Central memory CD8-positive, alpha-beta T cell (primary cell): Measurements from ENCODE around the gene GRM2.
A peak's percentile ranks its signal among the peaks of the same experiment; 100 is the strongest.

Source experiments
- ATAC-seq: fragments of 150-1000 bp; cut with Tn5 transposase; replicated peaks from 2 replicates; pipeline ENCODE4 v1.10.0; 2022; ENCODE audit warnings: mild to moderate bottlenecking, moderate FRiP score, moderate number of reproducible peaks; ENCODE audit not compliant: poor library complexity, severe bottlenecking; ENCODE audit errors: extremely low read depth
- DNase-seq, 2 donors: peaks; one replicate each; pipeline ENCODE4 v3.0.0; 2021; ENCODE audit warnings: low spot score in 2 of 2
- H3K27ac Mint-ChIP-seq: one replicate; pipeline ENCODE4 v1.8.0; 2022; ENCODE audit warnings: low read depth, mild to moderate bottlenecking, moderate library complexity, mixed read lengths
- H3K27me3 Mint-ChIP-seq: one replicate; pipeline ENCODE4 v1.8.0; 2022; ENCODE audit warnings: mixed read lengths
- H3K36me3 Mint-ChIP-seq: one replicate; pipeline ENCODE4 v1.8.0; 2022; ENCODE audit warnings: mild to moderate bottlenecking, moderate library complexity, mixed read lengths; ENCODE audit not compliant: insufficient read depth
- H3K4me1 Mint-ChIP-seq: one replicate; pipeline ENCODE4 v1.8.0; 2022; ENCODE audit warnings: mixed read lengths
- H3K4me3 Mint-ChIP-seq: one replicate; pipeline ENCODE4 v1.8.0; 2022; ENCODE audit warnings: mild to moderate bottlenecking, moderate library complexity, mixed read lengths
- H3K9me3 Mint-ChIP-seq: one replicate; pipeline ENCODE4 v1.8.0; 2022; ENCODE audit warnings: mixed read lengths

Gene GRM2

DNA sequence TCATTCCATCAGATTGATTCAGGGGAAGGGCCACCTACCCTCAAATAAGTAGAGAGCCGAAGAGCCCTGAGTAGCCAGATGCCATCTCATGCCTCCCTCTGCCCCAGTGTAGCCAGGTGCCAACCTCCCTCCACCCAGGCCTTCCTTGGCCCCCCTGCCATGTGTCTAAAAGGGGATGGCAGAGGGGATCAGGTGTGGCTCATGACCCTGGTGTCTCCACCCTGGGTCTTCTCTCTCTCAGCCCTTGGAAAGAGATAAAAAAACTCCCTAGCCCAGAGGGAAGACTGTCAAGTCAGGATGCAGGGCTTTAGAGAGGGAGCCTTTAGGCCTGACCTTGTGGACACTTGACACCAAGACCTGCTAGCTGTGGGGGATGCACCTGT is 5.2 kb downstream of the GRM2 start:
- no peak overlapping the region for H3K4me3 Mint-ChIP-seq
- no peaks in the 10 kb centered on the region for H3K9me3 Mint-ChIP-seq
- no peak for DNase-seq
- H3K36me3 Mint-ChIP-seq: peaks cover 5% of the 10 kb centered on the region
- H3K27me3 Mint-ChIP-seq: no peaks in the 10 kb centered on the region
- ATAC-seq: no peak
- H3K27ac Mint-ChIP-seq: no peak overlapping the region
- peaks cover 23% of the 10 kb centered on the region for H3K4me1 Mint-ChIP-seq

DNA sequence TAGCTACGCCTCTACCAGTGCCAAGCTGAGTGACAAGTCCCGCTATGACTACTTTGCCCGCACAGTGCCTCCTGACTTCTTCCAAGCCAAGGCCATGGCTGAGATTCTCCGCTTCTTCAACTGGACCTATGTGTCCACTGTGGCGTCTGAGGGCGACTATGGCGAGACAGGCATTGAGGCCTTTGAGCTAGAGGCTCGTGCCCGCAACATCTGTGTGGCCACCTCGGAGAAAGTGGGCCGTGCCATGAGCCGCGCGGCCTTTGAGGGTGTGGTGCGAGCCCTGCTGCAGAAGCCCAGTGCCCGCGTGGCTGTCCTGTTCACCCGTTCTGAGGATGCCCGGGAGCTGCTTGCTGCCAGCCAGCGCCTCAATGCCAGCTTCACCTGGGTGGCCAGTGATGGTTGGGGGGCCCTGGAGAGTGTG is 5.7 kb downstream of the GRM2 start:
- no peaks in the 10 kb centered on the region for H3K9me3 Mint-ChIP-seq
- no peak overlapping the region for H3K4me3 Mint-ChIP-seq
- ATAC-seq (no peak), DNase-seq (no peak)
- H3K36me3 Mint-ChIP-seq: peaks cover 5% of the 10 kb centered on the region
- peaks cover 20% of the 10 kb centered on the region for H3K4me1 Mint-ChIP-seq
- no peak overlapping the region for H3K27ac Mint-ChIP-seq
- H3K27me3 Mint-ChIP-seq: no peaks in the 10 kb centered on the region

DNA sequence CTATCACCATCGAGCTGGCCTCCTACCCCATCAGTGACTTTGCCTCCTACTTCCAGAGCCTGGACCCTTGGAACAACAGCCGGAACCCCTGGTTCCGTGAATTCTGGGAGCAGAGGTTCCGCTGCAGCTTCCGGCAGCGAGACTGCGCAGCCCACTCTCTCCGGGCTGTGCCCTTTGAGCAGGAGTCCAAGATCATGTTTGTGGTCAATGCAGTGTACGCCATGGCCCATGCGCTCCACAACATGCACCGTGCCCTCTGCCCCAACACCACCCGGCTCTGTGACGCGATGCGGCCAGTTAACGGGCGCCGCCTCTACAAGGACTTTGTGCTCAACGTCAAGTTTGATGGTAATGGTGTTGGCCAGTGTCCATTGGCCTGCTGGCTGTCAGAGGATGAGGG is 6.1 kb downstream of the GRM2 start:
- Mint-ChIP-seq H3K4me1 (peaks cover 16% of the 10 kb centered on the region), H3K9me3 (no peaks in the 10 kb centered on the region), H3K27ac (no peak overlapping the region), H3K4me3 (no peak overlapping the region), H3K36me3 (peaks cover 5% of the 10 kb centered on the region), H3K27me3 (no peaks in the 10 kb centered on the region)
- no peak for ATAC-seq
- DNase-seq: no peak

DNA sequence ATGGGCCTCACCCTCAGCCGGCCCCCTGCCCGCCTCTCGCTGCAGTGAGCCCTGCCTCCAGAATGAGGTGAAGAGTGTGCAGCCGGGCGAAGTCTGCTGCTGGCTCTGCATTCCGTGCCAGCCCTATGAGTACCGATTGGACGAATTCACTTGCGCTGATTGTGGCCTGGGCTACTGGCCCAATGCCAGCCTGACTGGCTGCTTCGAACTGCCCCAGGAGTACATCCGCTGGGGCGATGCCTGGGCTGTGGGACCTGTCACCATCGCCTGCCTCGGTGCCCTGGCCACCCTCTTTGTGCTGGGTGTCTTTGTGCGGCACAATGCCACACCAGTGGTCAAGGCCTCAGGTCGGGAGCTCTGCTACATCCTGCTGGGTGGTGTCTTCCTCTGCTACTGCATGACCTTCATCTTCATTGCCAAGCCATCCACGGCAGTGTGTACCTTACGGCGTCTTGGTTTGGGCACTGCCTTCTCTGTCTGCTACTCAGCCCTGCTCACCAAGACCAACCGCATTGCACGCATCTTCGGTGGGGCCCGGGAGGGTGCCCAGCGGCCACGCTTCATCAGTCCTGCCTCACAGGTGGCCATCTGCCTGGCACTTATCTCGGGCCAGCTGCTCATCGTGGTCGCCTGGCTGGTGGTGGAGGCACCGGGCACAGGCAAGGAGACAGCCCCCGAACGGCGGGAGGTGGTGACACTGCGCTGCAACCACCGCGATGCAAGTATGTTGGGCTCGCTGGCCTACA is 8.5 kb downstream of the GRM2 start:
- DNase-seq (no peak), ATAC-seq (no peak)
- peaks cover 13% of the 10 kb centered on the region for H3K4me1 Mint-ChIP-seq
- H3K27ac Mint-ChIP-seq: no peak overlapping the region
- peaks cover 2% of the 10 kb centered on the region for H3K36me3 Mint-ChIP-seq
- no peaks in the 10 kb centered on the region for H3K27me3 Mint-ChIP-seq
- H3K9me3 Mint-ChIP-seq: no peaks in the 10 kb centered on the region
- no peak overlapping the region for H3K4me3 Mint-ChIP-seq

GRCh38 chr3:51715977-51716294 is 9.1 kb downstream of the GRM2 start:
- DNase-seq: no peak
- H3K36me3 Mint-ChIP-seq: peaks cover 2% of the 10 kb centered on the region
- peaks cover 17% of the 10 kb centered on the region for H3K4me1 Mint-ChIP-seq
- H3K27ac Mint-ChIP-seq: no peak overlapping the region
- no peaks in the 10 kb centered on the region for H3K9me3 Mint-ChIP-seq
- no peaks in the 10 kb centered on the region for H3K27me3 Mint-ChIP-seq
- ATAC-seq: no peak
- no peak overlapping the region for H3K4me3 Mint-ChIP-seq

DNA sequence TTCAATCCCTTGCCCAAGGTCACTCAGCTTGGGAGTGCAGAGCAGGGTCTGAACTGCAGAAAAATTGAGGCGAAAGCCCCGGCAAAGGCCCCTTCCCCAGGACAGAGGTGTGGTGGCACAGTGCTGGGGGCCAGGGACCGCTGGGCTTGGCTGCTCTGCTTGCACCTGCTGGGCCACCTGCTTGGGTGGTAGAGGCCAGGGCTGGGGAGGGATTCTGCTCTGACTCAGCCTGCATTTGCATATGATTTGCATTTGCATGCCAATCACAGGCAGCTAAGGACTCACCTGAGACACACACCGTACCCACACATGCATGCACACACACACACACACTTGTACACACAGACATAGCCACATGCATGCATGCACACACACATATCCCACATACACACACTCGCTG is 9.9 kb downstream of the GRM2 start:
- no peak for DNase-seq
- no peak for ATAC-seq
- H3K36me3 Mint-ChIP-seq: peaks cover 2% of the 10 kb centered on the region

GRCh38 chr3:51717446-51717845 is 10.6 kb downstream of the GRM2 start:
- no peak for DNase-seq
- no peaks in the 10 kb centered on the region for H3K9me3 Mint-ChIP-seq

More for the DNA sequence above, 9.9 kb downstream of the GRM2 start:
- Mint-ChIP-seq H3K27ac (no peak overlapping the region), H3K9me3 (no peaks in the 10 kb centered on the region), H3K27me3 (no peaks in the 10 kb centered on the region), H3K4me1 (peaks cover 24% of the 10 kb centered on the region), H3K4me3 (no peak overlapping the region)

DNA sequence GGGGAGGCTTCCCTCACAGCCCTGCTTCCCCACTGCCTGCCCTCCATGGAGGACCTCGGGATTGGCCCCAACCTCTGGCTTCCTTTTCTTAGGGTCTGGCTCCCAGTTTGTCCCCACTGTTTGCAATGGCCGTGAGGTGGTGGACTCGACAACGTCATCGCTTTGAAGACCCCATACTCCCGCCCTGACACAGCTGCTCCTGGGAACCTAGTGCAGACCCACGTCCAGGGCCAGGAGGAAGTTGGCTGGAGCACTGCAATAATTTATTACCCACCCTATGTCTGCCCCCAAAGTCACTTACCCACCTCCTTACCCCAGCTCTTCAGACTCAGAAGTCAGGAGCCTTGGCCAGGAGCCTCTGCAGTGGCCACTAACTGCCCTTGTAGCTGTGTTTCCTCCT is 11.1 kb downstream of the GRM2 start:
- Mint-ChIP-seq H3K27me3 (no peaks in the 10 kb centered on the region), H3K27ac (no peak overlapping the region), H3K36me3 (peaks cover 2% of the 10 kb centered on the region), H3K4me3 (no peak overlapping the region), H3K4me1 (peaks cover 24% of the 10 kb centered on the region), H3K9me3 (no peaks in the 10 kb centered on the region)
- ATAC-seq (no peak), DNase-seq (no peak)

More at GRCh38 chr3:51717446-51717845, 10.6 kb downstream of the GRM2 start:
- ATAC-seq: no peak
- peaks cover 2% of the 10 kb centered on the region for H3K36me3 Mint-ChIP-seq
- no peaks in the 10 kb centered on the region for H3K27me3 Mint-ChIP-seq
- no peak overlapping the region for H3K4me3 Mint-ChIP-seq
- H3K4me1 Mint-ChIP-seq: peaks cover 24% of the 10 kb centered on the region
- H3K27ac Mint-ChIP-seq: no peak overlapping the region

DNA sequence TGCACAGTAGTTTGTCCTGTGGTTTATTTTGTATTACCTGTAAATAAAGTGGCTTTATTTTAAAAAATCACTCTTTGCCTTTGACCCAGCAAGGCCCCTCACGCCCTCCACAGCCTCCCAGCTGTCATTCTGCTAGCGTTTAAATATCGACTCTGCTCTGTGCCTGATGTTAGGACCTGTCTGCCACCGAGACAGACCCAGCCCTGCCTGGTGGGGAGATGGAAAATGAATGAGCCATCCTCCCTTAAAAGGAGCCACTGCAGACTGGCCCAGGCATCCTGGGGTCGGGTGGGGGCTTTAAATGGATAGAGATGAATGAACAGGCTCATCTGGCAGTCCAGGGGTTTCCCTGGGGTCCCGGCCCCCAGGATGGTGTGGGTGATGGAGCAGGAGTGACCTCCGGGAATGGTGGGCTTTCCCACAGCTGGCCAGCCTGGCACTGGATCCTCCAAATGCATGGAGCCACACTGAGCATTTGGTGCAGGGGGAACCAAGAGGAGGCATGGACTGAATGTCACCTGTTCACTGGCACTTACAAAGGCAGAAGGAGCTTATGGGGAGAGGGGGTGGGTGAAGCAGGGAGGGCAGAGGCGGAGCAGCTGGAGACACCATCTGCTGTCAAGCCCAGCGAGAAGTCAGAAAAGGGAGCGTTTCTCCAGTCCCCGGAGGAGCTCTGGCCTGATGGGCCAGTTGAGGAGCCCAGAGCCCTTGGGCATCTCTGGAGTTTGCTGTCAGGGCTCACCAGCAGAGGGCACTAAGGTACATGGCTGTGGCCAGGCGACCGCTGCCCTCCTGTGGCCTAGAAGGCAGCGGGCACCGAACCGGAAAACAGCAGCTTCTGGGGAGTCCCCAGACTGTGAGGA is 11.9 kb downstream of the GRM2 start:
- Mint-ChIP-seq H3K4me1 (peaks cover 24% of the 10 kb centered on the region), H3K4me3 (no peak overlapping the region), H3K27ac (peak overlapping the region; percentile 16), H3K27me3 (no peaks in the 10 kb centered on the region), H3K9me3 (no peaks in the 10 kb centered on the region), H3K36me3 (peaks cover 2% of the 10 kb centered on the region)
- ATAC-seq (peak; percentile 32), DNase-seq (no peak)

GRCh38 chr3:51719410-51720025 is 12.7 kb downstream of the GRM2 start:
- Mint-ChIP-seq H3K9me3 (no peaks in the 10 kb centered on the region), H3K4me1 (peaks cover 24% of the 10 kb centered on the region), H3K27me3 (no peaks in the 10 kb centered on the region), H3K27ac (peak overlapping the region; percentile 16), H3K4me3 (no peak overlapping the region), H3K36me3 (peaks cover 2% of the 10 kb centered on the region)
- ATAC-seq: no peak
- DNase-seq: no peak

DNA sequence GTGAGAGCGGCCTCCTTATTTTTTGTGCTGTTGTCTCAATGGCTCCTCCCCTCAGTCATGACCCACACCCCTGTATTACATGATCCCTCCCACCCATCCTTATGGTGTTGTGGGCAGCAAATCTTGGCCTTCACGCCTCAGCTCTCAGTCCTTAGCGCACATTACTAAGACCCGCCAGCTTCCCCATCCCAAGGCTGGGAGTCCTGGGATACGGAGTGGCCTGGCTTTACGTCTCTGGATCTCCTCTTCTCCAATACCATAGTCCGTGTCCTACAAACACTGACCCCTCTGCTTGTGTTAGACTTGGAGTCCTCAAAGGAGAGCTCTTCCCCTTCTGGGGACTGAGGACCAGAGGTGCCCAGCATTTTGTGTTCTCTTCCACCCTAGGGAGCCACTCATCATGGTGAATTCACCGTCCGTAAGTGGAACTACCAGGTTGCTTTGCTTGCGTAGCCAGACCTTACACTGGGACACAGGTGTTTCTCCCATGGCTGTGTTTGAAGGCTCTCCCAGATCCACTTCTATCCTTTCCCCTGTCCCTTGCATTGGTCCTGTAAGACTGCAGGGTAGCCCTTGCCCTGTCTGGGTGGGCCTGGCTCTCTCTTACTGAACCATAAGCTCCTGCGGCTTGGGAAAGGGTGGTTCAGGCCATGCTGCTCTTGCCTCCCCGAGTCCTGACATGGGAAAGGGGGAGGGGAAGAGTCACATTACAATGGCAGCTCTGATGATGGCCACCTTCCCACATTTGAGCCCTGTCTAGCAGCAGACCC is 13.6 kb downstream of the GRM2 start:
- H3K4me1 Mint-ChIP-seq: peaks cover 24% of the 10 kb centered on the region
- H3K27ac Mint-ChIP-seq: peak overlapping the region; percentile 6
- no peaks in the 10 kb centered on the region for H3K9me3 Mint-ChIP-seq

GRCh38 chr3:51721062-51721745 is 14.3 kb downstream of the GRM2 start:
- H3K36me3 Mint-ChIP-seq: no peaks in the 10 kb centered on the region
- H3K4me1 Mint-ChIP-seq: peaks cover 24% of the 10 kb centered on the region
- ATAC-seq (no peak), DNase-seq (no peak)
- peak overlapping the region; percentile 6 for H3K27ac Mint-ChIP-seq
- no peaks in the 10 kb centered on the region for H3K27me3 Mint-ChIP-seq
- no peaks in the 10 kb centered on the region for H3K9me3 Mint-ChIP-seq
- no peak overlapping the region for H3K4me3 Mint-ChIP-seq

More for the DNA sequence above, 13.6 kb downstream of the GRM2 start:
- DNase-seq (no peak), ATAC-seq (no peak)
- H3K4me3 Mint-ChIP-seq: no peak overlapping the region
- no peaks in the 10 kb centered on the region for H3K27me3 Mint-ChIP-seq
- H3K36me3 Mint-ChIP-seq: no peaks in the 10 kb centered on the region
